HG03097 (cell line): Measurements from ENCODE around the gene YTHDC1.
"Not testable (repeated sequence)": the region's sequence is repeated elsewhere in the genome, so short reads cannot be mapped to it uniquely, and the experiment has no call there.

Experiments used
- ATAC-seq: cut with Tn5 transposase; IDR thresholded peaks from one replicate; pipeline ENCODE4 v1.9.1; 2021; ENCODE audit not compliant: unreplicated experiment, low FRiP score

YTHDC1 gene

GRCh38 chr4:68299492-68300457 is 50.1 kb downstream of the YTHDC1 start:
- no peak for ATAC-seq

GRCh38 chr4:68297137-68297536 is 52.8 kb downstream of the YTHDC1 start:
- ATAC-seq = no peak

GRCh38 chr4:68291256-68291655 is 58.6 kb downstream of the YTHDC1 start:
- no peak for ATAC-seq

GRCh38 chr4:68288393-68288740 is 61.5 kb downstream of the YTHDC1 start:
- no peak for ATAC-seq

GRCh38 chr4:68287704-68288392 is 62.0 kb downstream of the YTHDC1 start:
- ATAC-seq = no peak

GRCh38 chr4:68283714-68284113 is 66.2 kb downstream of the YTHDC1 start:
- ATAC-seq = no peak

- no peak for ATAC-seq
Measured at GRCh38 chr4:68283095-68283494, 66.8 kb downstream of the YTHDC1 start.

GRCh38 chr4:68281796-68282740 is 67.8 kb downstream of the YTHDC1 start:
- not testable (repeated sequence) for ATAC-seq

- ATAC-seq = no peak
Measured at GRCh38 chr4:68278029-68278428, 71.9 kb downstream of the YTHDC1 start.

GRCh38 chr4:68277627-68278026 is 72.3 kb downstream of the YTHDC1 start:
- ATAC-seq = no peak

- no peak for ATAC-seq
Measured at GRCh38 chr4:68272860-68273259, 77.0 kb downstream of the YTHDC1 start.

GRCh38 chr4:68272380-68272779 is 77.5 kb downstream of the YTHDC1 start:
- ATAC-seq = peak; percentile 57

- ATAC-seq = peak; percentile 69
Measured at GRCh38 chr4:68271851-68272357, 78.0 kb downstream of the YTHDC1 start.

- ATAC-seq = no peak
Measured at GRCh38 chr4:68267433-68267944, 82.4 kb downstream of the YTHDC1 start.

- no peak for ATAC-seq
Measured at GRCh38 chr4:68264875-68265565, 84.9 kb downstream of the YTHDC1 start.
